IMR-90 (cell line): ENCODE data around the gene CD320. TPM values are rescaled to one million over a fixed set of nuclear protein-coding genes. Genes with fewer than 3 reads are reported as not detected.
"Not testable (repeated sequence)": the region's sequence is repeated elsewhere in the genome, so short reads cannot be mapped to it uniquely, and the experiment has no call there.

Source experiments
- ATAC-seq: fragments of 200-7000 bp; cut with Tn5 transposase; 2 replicates; pipeline ENCODE4 v1.9.1; 2020; ENCODE audit warnings: low read depth, mild to moderate bottlenecking, moderate library complexity
- BruUV-seq: library from RNA; stranded (reverse); fragments of 400-500 nt; replicated peaks from 2 replicates; lab custom pipeline; 2021; lab: Mats Ljungman, UMichigan
- CTCF ChIA-PET: fragments of 300-600 bp; formaldehyde crosslinking; extraction: SDS; loops from one replicate; lab custom pipeline; 2021; ENCODE audit warnings: antibody characterized with exemption; lab: Yijun Ruan, JAX
- POLR2A ChIA-PET: fragments of 300-600 bp; sonication (Branson Sonifier 250); formaldehyde crosslinking; loops from one replicate; lab custom pipeline; 2022; ENCODE audit warnings: antibody characterized with exemption; ENCODE audit not compliant: unreplicated experiment; lab: Charles Lee
- DNase-seq: peaks from one replicate; pipeline ENCODE4 v3.0.0; 2013
- H2AFZ ChIP-seq: replicated peaks from 2 replicates; pipeline ENCODE3; 2013; ENCODE audit warnings: low read length, mild to moderate bottlenecking; ENCODE audit not compliant: poor library complexity
- H2AK5ac ChIP-seq: 2 replicates; pipeline ENCODE4 v1.6.1; 2013; ENCODE audit warnings: low read depth, low read length, inconsistent platforms
- H2AK9ac ChIP-seq: replicated peaks from 2 replicates; pipeline ENCODE3; 2013; ENCODE audit warnings: mild to moderate bottlenecking, low read depth, low read length, moderate library complexity; ENCODE audit not compliant: poor library complexity
- H2BK120ac ChIP-seq: 2 replicates; pipeline ENCODE4 v1.6.1; 2013; ENCODE audit warnings: low read depth, low read length, inconsistent platforms
- H2BK15ac ChIP-seq: 3 replicates; pipeline ENCODE4 v1.6.1; 2013; ENCODE audit warnings: low read depth, low read length, inconsistent platforms
- H2BK20ac ChIP-seq: 2 replicates; pipeline ENCODE4 v1.6.1; 2013; ENCODE audit warnings: low read depth, mild to moderate bottlenecking, inconsistent platforms, low read length, moderate library complexity
- H2BK5ac ChIP-seq: 2 replicates; pipeline ENCODE4 v1.6.1; 2013; ENCODE audit warnings: mild to moderate bottlenecking, low read depth, low read length, inconsistent platforms; ENCODE audit not compliant: poor library complexity, severe bottlenecking
- H3K14ac ChIP-seq: replicated peaks from 2 replicates; pipeline ENCODE4 v1.6.1; 2013; ENCODE audit warnings: low read depth, low read length, inconsistent platforms
- H3K18ac ChIP-seq: 2 replicates; pipeline ENCODE4 v1.6.1; 2013; ENCODE audit warnings: low read depth, low read length, control low read depth
- H3K23ac ChIP-seq: 2 replicates; pipeline ENCODE4 v1.6.1; 2013; ENCODE audit warnings: low read depth, low read length, inconsistent platforms
- H3K27ac ChIP-seq: 2 replicates; pipeline ENCODE4 v1.5.1; 2013; ENCODE audit warnings: mild to moderate bottlenecking, control low read depth, low read length; ENCODE audit not compliant: insufficient read depth
- H3K27me3 ChIP-seq: 2 replicates; pipeline ENCODE4 v1.6.1; 2013; ENCODE audit warnings: low read length; ENCODE audit not compliant: control insufficient read depth, insufficient read depth
- H3K36me3 ChIP-seq: 2 replicates; pipeline ENCODE4 v1.6.1; 2013; ENCODE audit warnings: low read length, mixed read lengths; ENCODE audit not compliant: control insufficient read depth, insufficient read depth
- H3K4ac ChIP-seq: 2 replicates; pipeline ENCODE4 v1.6.1; 2013; ENCODE audit warnings: low read depth, low read length, inconsistent platforms
- H3K4me1 ChIP-seq: 2 replicates; pipeline ENCODE4 v1.6.1; 2013; ENCODE audit warnings: low read length, mixed read lengths; ENCODE audit not compliant: control insufficient read depth, insufficient read depth
- H3K4me2 ChIP-seq: 2 replicates; pipeline ENCODE4 v1.6.1; 2013; ENCODE audit warnings: low read depth, mild to moderate bottlenecking, control low read depth, low read length, moderate library complexity
- H3K4me3 ChIP-seq: 2 replicates; pipeline ENCODE4 v1.5.1; 2013; ENCODE audit warnings: low read depth, mild to moderate bottlenecking, control low read depth, low read length, moderate library complexity; ENCODE audit not compliant: insufficient read depth
- H3K56ac ChIP-seq: 2 replicates; pipeline ENCODE4 v1.6.1; 2013; ENCODE audit warnings: low read length, inconsistent platforms; ENCODE audit not compliant: insufficient read depth; ENCODE audit errors: extremely low read depth
- H3K79me1 ChIP-seq, 2 experiments: 2 replicates each; pipeline ENCODE4 v1.6.1; 2013; ENCODE audit warnings: low read length in 2 of 2, inconsistent platforms in 1 of 2, low read depth in 1 of 2
- H3K9ac ChIP-seq: 2 replicates; pipeline ENCODE4 v1.6.1; 2013; ENCODE audit warnings: low read depth, low read length, control low read depth
- H3K9me1 ChIP-seq: 2 replicates; pipeline ENCODE4 v1.6.1; 2013; ENCODE audit warnings: low read length, inconsistent platforms; ENCODE audit not compliant: insufficient read depth
- H3K9me3 ChIP-seq: 2 replicates; pipeline ENCODE4 v1.6.1; 2013; ENCODE audit warnings: low read length; ENCODE audit not compliant: control insufficient read depth, insufficient read depth
- H4K20me1 ChIP-seq: 2 replicates; pipeline ENCODE4 v1.6.1; 2013; ENCODE audit warnings: low read length, inconsistent platforms; ENCODE audit not compliant: insufficient read depth
- H4K5ac ChIP-seq: 2 replicates; pipeline ENCODE4 v1.6.1; 2013; ENCODE audit warnings: mild to moderate bottlenecking, low read depth, low read length, control low read depth
- H4K8ac ChIP-seq, 2 experiments: 2 replicates each; pipeline ENCODE4 v1.6.1; 2013; ENCODE audit warnings: low read depth in 2 of 2, low read length in 2 of 2, control low read depth in 1 of 2, inconsistent platforms in 1 of 2
- H4K91ac ChIP-seq: 2 replicates; pipeline ENCODE4 v1.6.1; 2013; ENCODE audit warnings: low read depth, low read length, inconsistent platforms; ENCODE audit not compliant: insufficient read depth
- CTCF ChIP-seq: conservative IDR thresholded peaks from 2 replicates; pipeline ENCODE4 v1.5.1; 2012; ENCODE audit warnings: mild to moderate bottlenecking, low read depth, low read length, improper control_type of control experiment
- WGBS, 2 experiments: methylation state at CpG; one replicate each; pipeline versions ENCODE4 v1.1.5 to v1.1.7; 2013; ENCODE audit warnings: missing lambda C conversion rate in 2 of 2; ENCODE audit not compliant: insufficient read length in 1 of 2; ENCODE audit errors: extremely low coverage in 2 of 2; 5-methylcytosine and 5-hydroxymethylcytosine counted together
- dilution Hi-C: fragments of 300-500 bp; cut with HindIII; formaldehyde crosslinking; loops from one replicate; pipeline ENCODE4 v1.14.3; 2018; ENCODE audit warnings: low sequenced_read_pairs; ENCODE audit not compliant: unreplicated experiment
- in situ Hi-C: fragments of 300-500 bp; cut with MboI; formaldehyde crosslinking; loops from 3 replicates; pipeline ENCODE4 v1.14.3; 2019; ENCODE audit warnings: low sequenced_read_pairs, inconsistent platforms, mixed read lengths
- intact Hi-C: fragments of 100-400 bp; cut with micrococcal nuclease; formaldehyde crosslinking; loops from 2 replicates; pipeline ENCODE4 v1.10.0; 2022
- polyA plus RNA-seq, 3 experiments: library from polyadenylated mRNA; depleted of rRNA; stranded (reverse); fragments of >200 nt; gene quantifications; 2 replicates each; pipeline ENCODE4 v1.2.3, GENCODE V29; 2012; ENCODE audit warnings: low replicate concordance in 1 of 3
- total RNA-seq: library from RNA; depleted of rRNA; stranded (reverse); fragments of >200 nt; gene quantifications from 2 replicates; pipeline ENCODE4 v1.2.3, GENCODE V29; 2012

The CD320 gene
- total and polyA plus RNA-seq, 2 of the 4 experiments (the other 2 are of a cell fraction), result 13.3 to 78.5 TPM

GRCh38 chr19:8318835-8319234, 10.7 kb upstream of the CD320 start:
- 97% methylated on average over 4 of the region's 9 CpGs; no CpG with 5 or more reads in 1 of the 2 experiments for WGBS, 2 experiments
- H3K56ac ChIP-seq, H2BK20ac ChIP-seq, H3K23ac ChIP-seq, in situ Hi-C loops, H3K9ac ChIP-seq, H3K4me3 ChIP-seq, H3K18ac ChIP-seq, H3K4me2 ChIP-seq, H4K91ac ChIP-seq, H4K5ac ChIP-seq, H3K9me1 ChIP-seq, H3K27me3 ChIP-seq, intact Hi-C loops, BruUV-seq, H2AK5ac ChIP-seq, H2AK9ac ChIP-seq, H2BK15ac ChIP-seq, H3K4ac ChIP-seq, ATAC-seq, H3K14ac ChIP-seq, H4K8ac ChIP-seq, H3K4me1 ChIP-seq, H3K9me3 ChIP-seq, H2BK120ac ChIP-seq, H2BK5ac ChIP-seq, H2AFZ ChIP-seq, dilution Hi-C loops, H3K27ac ChIP-seq: not testable (repeated sequence)
- POLR2A ChIA-PET, result interaction anchor here (0.6 to 0.7 kb wide), 3 partner anchors 45 to 194 kb away, joined by 3 to 12 read pairs (median 11); partner anchors contain the start of gene ANGPTL4
- CTCF ChIA-PET, result interaction anchor here (0.7 kb wide), 1 partner anchor 8 kb away, joined by 5 read pairs; no protein-coding TSS in a partner anchor
- TF ChIP-seq CTCF, result 0 out of 2 replicates have a peak, but pooled peaks have one; percentile 20
- Histone ChIP-seq H3K79me1 (peaks cover 29 to 46% of the 10 kb centered on the region in 2 experiments), H3K36me3 (peaks cover 26% of the 10 kb centered on the region), H4K20me1 (peaks cover 21% of the 10 kb centered on the region)
- DNase-seq, result peak; percentile 31
